Neuron (in vitro differentiated cells): ENCODE results near the gene NIPBL.
"Not testable (repeated sequence)": the region's sequence is repeated elsewhere in the genome, so short reads cannot be mapped to it uniquely, and the experiment has no call there.

Experiments
- H2AFZ ChIP-seq: one replicate; pipeline ENCODE4 v1.6.1; 2013; ENCODE audit warnings: low read depth, mild to moderate bottlenecking, inconsistent platforms, low read length, moderate library complexity
- H3K27me3 ChIP-seq: one replicate; pipeline ENCODE4 v1.6.1; 2013; ENCODE audit warnings: low read length; ENCODE audit not compliant: insufficient read depth
- H3K36me3 ChIP-seq: one replicate; pipeline ENCODE4 v1.6.1; 2013; ENCODE audit warnings: low read length; ENCODE audit not compliant: insufficient read depth
- H3K4me1 ChIP-seq: one replicate; pipeline ENCODE4 v1.6.1; 2013; ENCODE audit warnings: low read length; ENCODE audit not compliant: insufficient read depth
- H3K4me3 ChIP-seq: 2 replicates; pipeline ENCODE4 v1.5.1; 2013; ENCODE audit warnings: mild to moderate bottlenecking, low read length, moderate library complexity
- H3K9me3 ChIP-seq: one replicate; pipeline ENCODE4 v1.6.1; 2013; ENCODE audit warnings: low read length

Gene NIPBL

DNA sequence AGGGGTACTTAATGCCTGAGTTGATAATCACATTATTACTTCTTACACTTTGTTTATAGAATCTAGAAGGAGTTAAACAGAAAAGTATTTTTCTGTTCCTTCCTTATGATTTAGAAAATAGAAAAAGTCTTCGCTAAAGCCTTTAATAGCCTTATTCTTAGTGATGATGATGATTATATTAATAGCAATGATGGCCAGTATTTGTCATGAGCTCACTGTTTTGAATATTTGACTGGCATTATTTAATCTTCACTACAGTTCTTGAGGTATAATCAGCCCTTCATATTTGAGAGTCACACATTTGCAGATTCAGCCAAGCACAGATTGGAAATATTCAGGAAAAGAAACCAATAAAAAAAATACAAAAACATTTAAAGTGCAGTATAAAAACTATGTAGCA lies 23.3 kb downstream of the NIPBL start:
- H3K27me3 ChIP-seq: no peaks in the 10 kb centered on the region
- peaks cover 4% of the 10 kb centered on the region for H3K9me3 ChIP-seq

DNA sequence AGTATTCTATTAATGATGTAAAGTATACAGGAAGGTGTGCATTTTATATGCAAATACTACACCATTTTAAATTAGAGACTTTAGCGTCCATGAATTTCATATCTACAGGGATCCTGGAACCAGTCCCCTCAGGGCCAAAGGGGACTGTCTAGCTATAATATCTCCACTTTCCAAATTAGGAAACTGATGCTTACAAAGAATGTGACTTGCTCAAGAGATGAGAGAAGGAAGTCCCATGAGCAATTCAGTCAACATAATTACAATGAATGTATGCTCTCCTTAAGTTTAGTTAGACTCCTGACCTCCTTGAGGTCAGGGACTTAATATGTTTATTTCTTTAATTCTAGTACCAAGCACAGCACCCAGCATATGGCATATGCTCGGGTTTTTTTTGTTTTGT lies 23.7 kb downstream of the NIPBL start:
- Histone ChIP-seq H3K4me1 (no peaks in the 10 kb centered on the region), H3K27me3 (no peaks in the 10 kb centered on the region), H3K4me3 (no peak overlapping the region), H3K36me3 (no peaks in the 10 kb centered on the region), H3K9me3 (peaks cover 4% of the 10 kb centered on the region), H2AFZ (no peak overlapping the region)

More for the DNA sequence above, 23.3 kb downstream of the NIPBL start:
- Histone ChIP-seq H3K4me1 (no peaks in the 10 kb centered on the region), H2AFZ (no peak overlapping the region), H3K4me3 (no peak overlapping the region), H3K36me3 (no peaks in the 10 kb centered on the region)

- not testable (repeated sequence) for H3K4me1 ChIP-seq
These were observed 24.5 kb downstream of the NIPBL start for GRCh38 chr5:36901077-36901476.

DNA sequence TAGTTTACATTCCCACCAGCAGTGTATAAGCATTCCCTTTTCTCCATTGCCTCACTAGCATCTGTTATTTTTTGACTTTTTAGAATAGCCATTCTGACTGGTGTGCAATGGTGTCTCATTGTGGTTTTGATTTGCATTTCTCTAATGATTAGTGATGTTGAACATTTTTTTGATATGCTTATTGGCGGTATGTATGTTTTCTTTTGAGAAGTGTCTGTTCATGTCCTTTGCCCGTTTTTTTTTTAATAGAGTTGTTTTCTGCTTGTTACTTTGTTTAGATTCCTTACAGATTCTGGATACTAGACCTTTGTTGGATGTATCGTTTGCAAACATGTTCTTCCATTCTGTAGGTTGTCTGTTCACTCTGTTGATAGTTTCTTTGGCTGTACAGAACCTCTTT lies 25.3 kb downstream of the NIPBL start:
- H3K4me3 ChIP-seq: no peak overlapping the region
- no peak overlapping the region for H2AFZ ChIP-seq
- H3K27me3 ChIP-seq: no peaks in the 10 kb centered on the region
- no peaks in the 10 kb centered on the region for H3K36me3 ChIP-seq
- peaks cover 4% of the 10 kb centered on the region for H3K9me3 ChIP-seq
- H3K4me1 ChIP-seq: no peaks in the 10 kb centered on the region

More at GRCh38 chr5:36901077-36901476, 24.5 kb downstream of the NIPBL start:
- H2AFZ ChIP-seq, H3K36me3 ChIP-seq, H3K9me3 ChIP-seq, H3K27me3 ChIP-seq, H3K4me3 ChIP-seq: not testable (repeated sequence)

DNA sequence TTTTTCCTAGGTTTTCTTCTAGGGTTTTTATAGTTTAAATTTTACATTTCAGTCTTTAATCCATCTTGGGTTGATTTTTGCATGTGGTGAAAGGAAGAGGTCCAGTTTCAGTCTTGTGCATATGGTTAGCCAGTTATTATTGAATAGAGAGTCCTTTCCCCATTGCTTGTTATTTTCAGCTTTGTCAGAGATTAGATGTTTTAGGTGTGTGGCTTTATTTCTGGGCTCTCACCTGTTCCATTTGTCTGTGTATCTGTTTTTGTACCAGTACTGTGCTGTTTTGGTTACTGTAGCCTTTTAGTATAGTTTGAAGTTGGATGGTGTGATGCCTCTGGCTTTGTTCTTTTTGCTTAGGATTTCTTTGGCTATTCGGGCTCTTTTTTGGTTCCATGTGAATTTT lies 25.8 kb downstream of the NIPBL start:
- Histone ChIP-seq H3K9me3 (peaks cover 4% of the 10 kb centered on the region), H3K4me1 (no peaks in the 10 kb centered on the region), H3K27me3 (no peaks in the 10 kb centered on the region), H3K4me3 (no peak overlapping the region), H3K36me3 (no peaks in the 10 kb centered on the region), H2AFZ (no peak overlapping the region)

GRCh38 chr5:36904677-36905076 lies 28.1 kb downstream of the NIPBL start:
- H3K36me3 ChIP-seq: no peaks in the 10 kb centered on the region
- H3K4me1 ChIP-seq: no peaks in the 10 kb centered on the region
- H2AFZ ChIP-seq: no peak overlapping the region
- no peaks in the 10 kb centered on the region for H3K27me3 ChIP-seq
- no peak overlapping the region for H3K4me3 ChIP-seq
- peaks cover 4% of the 10 kb centered on the region for H3K9me3 ChIP-seq

DNA sequence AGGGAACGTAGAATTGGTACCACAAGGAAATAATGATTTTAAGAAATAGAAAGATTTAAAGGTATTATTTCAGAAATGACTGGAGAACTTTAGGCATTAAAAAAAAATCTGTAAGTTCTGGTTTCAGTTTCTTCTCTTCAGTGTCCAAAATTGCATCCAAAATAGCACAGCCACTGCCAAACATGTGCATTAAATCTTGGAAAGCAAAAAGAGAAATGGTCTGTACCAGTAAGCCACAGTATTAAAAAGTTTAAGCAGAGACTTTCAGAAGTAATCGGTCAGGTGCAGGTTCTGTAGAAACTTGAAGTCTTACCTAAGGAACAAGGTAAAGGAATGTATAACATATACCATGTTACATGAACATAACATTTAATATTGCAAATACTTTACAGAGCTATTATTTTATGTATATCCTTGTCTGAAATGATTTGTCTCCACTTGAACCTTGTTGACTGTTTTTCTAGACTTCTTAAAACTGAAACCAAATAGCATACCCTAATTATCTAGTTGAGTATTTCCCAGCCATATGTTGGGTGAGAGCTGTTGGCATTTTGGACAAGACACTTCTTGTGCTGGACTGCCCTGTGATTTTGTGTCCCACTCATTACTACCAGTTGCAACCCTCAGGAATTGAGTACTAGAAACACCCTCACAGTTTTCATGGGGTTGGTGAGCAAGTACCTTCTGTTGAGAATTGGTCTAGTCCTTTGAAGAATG lies 32.1 kb downstream of the NIPBL start:
- H3K9me3 ChIP-seq: no peaks in the 10 kb centered on the region
- H3K27me3 ChIP-seq: no peaks in the 10 kb centered on the region
- no peak overlapping the region for H2AFZ ChIP-seq
- no peak overlapping the region for H3K4me3 ChIP-seq
- no peaks in the 10 kb centered on the region for H3K36me3 ChIP-seq
- H3K4me1 ChIP-seq: no peaks in the 10 kb centered on the region

DNA sequence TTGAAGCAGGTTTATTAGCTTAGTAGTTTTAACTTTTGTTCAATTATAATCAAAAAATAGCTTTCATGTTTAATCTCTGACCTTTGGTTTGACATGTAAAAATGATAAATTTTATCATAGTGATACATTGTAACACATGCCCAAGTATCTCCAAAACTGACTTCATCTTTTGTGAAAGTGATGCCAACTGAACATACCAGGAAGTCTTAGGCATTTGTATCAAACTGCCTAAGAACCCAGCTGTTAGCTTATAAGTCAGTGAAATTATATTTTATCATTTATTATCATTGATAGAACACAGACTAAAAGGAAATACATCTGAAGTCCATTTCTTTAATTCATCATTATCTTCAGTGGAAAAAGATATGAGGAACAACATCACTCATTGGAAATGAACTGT lies 39.1 kb downstream of the NIPBL start:
- Histone ChIP-seq H2AFZ (no peak overlapping the region), H3K9me3 (no peaks in the 10 kb centered on the region), H3K4me1 (no peaks in the 10 kb centered on the region), H3K36me3 (no peaks in the 10 kb centered on the region), H3K27me3 (no peaks in the 10 kb centered on the region), H3K4me3 (no peak overlapping the region)

DNA sequence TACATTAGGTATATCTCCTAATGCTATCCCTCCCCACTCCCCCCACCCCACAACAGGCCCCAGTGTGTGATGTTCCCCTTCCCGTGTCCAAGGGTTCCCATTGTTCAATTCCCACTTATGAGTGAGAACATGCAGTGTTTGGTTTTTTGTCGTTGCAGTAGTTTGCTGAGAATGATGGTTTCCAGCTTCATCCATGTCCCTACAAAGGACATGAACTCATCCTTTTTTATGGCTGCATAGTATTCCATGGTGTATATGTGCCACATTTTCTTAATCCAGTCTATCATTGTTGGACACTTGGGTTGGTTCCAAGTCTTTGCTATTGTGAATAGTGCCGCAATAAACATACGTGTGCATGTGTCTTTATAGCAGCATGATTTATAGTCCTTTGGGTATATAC lies 40.0 kb downstream of the NIPBL start:
- not testable (repeated sequence) for H2AFZ ChIP-seq, H3K36me3 ChIP-seq, H3K4me1 ChIP-seq, H3K27me3 ChIP-seq, H3K9me3 ChIP-seq, H3K4me3 ChIP-seq

- H3K4me1 ChIP-seq, H3K27me3 ChIP-seq, H2AFZ ChIP-seq, H3K36me3 ChIP-seq, H3K4me3 ChIP-seq, H3K9me3 ChIP-seq: not testable (repeated sequence)
These were observed 40.8 kb downstream of the NIPBL start for GRCh38 chr5:36917358-36917757.

DNA sequence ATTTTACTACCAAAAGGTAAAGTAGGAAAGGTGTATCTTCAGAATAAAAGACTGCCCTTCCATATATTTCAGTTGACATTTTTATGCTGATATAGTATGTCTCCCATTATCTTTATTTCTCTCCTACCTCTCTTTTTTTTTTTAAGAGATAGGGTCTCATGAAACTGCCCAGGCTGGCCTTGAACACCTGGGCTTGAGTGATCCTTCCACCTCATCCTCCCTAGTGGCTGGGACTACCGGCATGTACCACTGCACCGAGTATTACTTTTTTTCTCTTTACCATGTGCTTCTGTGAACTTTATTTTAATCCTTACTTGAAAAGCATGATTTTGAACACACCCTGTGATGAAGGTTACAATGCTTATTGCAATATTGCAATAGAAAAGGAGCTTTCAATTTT lies 42.7 kb downstream of the NIPBL start:
- H3K4me3 ChIP-seq: no peak overlapping the region
- H2AFZ ChIP-seq: no peak overlapping the region
- H3K4me1 ChIP-seq: no peaks in the 10 kb centered on the region
- H3K36me3 ChIP-seq: no peaks in the 10 kb centered on the region
- H3K9me3 ChIP-seq: no peaks in the 10 kb centered on the region
- no peaks in the 10 kb centered on the region for H3K27me3 ChIP-seq

DNA sequence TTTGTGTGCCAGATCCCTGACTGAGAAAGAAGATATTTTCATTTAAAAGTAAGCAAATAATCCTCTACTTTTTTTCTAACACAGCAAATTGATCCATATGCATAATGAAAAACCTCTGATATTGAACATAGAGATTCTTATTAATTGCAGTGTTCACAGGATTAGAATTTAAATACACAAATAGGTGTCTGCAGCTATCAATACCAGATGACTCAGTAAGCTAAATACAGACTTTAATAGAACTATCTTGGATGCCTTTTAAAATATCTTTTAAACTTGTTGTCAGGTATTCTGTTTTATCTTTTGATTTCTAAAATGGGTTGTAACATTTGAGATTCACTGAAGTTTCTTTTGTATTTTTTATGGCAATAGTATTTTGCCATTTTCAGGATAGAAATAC lies 43.1 kb downstream of the NIPBL start:
- no peak overlapping the region for H2AFZ ChIP-seq
- no peak overlapping the region for H3K4me3 ChIP-seq
- H3K9me3 ChIP-seq: no peaks in the 10 kb centered on the region
- no peaks in the 10 kb centered on the region for H3K36me3 ChIP-seq
- no peaks in the 10 kb centered on the region for H3K27me3 ChIP-seq
- no peaks in the 10 kb centered on the region for H3K4me1 ChIP-seq

GRCh38 chr5:36928947-36929346 lies 52.4 kb downstream of the NIPBL start:
- Histone ChIP-seq H2AFZ (no peak overlapping the region), H3K4me3 (no peak overlapping the region), H3K4me1 (no peaks in the 10 kb centered on the region), H3K27me3 (no peaks in the 10 kb centered on the region), H3K9me3 (no peaks in the 10 kb centered on the region), H3K36me3 (no peaks in the 10 kb centered on the region)

DNA sequence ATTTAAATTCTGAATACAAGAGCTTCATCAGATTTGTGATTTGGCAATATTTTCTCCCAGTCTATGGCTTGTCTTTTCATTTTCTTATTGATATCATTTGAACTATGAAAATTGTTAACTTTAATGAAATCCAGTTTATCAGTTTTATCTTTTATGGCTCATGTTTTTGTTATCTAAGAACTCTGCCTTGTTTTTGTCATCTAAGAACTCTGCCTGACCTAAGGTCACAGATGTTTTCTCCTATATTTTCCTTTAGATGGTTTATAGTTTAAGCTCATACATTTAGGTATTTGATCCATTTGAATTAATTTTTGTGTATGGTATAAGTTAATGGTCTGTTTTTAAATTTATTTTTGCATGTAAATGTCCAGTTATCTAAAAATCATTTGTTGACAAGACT lies 52.9 kb downstream of the NIPBL start:
- H3K4me1 ChIP-seq: no peaks in the 10 kb centered on the region
- no peaks in the 10 kb centered on the region for H3K9me3 ChIP-seq
- no peak overlapping the region for H2AFZ ChIP-seq
- H3K36me3 ChIP-seq: no peaks in the 10 kb centered on the region
- H3K4me3 ChIP-seq: no peak overlapping the region
- H3K27me3 ChIP-seq: no peaks in the 10 kb centered on the region
